HG03095 (cell line): ENCODE data around the gene ENHO.
"Not testable (repeated sequence)": the region's sequence is repeated elsewhere in the genome, so short reads cannot be mapped to it uniquely, and the experiment has no call there.

ENCODE experiments used
- ATAC-seq: cut with Tn5 transposase; IDR thresholded peaks from one replicate; pipeline ENCODE4 v1.9.1; 2021; ENCODE audit warnings: moderate library complexity; ENCODE audit not compliant: unreplicated experiment

ENHO gene

DNA sequence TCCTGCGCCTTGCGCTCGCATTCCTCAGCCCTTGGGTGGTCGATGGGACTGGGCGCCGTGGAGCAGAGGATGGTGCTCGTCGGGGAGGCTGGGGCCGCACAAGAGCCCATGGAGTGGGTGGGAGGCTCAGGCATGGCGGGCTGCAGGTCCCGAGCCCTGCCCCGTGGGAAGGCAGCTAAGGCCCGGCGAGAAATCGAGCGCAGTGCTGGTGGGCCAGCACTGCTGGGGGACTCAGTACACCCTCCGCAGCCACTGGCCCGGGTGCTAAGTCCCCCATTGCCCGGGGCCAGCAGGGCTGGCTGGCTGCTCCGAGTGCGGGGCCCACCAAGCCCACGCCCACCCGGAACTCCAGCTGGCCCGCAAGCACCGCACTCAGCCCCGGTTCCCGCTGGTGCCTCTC lies 40.0 kb downstream of the ENHO start:
- ATAC-seq = not testable (repeated sequence)

DNA sequence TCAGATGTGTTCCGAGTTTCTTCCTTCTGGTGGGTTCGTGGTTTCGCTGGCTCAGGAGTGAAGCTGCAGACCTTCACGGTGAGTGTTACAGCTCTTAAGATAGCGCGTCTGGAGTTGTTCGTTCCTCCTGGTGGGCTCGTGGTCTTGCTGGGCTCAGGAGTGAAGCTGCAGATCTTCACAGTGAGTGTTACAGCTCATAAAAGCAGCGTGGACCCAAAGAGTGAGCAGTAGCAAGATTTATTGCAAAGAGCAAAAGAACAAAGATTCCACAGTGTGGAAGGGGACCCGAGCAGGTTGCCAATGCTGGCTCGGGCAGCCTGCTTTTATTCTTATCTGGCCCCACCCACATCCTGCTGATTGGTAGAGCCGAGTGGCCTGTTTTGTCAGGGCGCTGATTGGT lies 41.2 kb downstream of the ENHO start:
- ATAC-seq = not testable (repeated sequence)

DNA sequence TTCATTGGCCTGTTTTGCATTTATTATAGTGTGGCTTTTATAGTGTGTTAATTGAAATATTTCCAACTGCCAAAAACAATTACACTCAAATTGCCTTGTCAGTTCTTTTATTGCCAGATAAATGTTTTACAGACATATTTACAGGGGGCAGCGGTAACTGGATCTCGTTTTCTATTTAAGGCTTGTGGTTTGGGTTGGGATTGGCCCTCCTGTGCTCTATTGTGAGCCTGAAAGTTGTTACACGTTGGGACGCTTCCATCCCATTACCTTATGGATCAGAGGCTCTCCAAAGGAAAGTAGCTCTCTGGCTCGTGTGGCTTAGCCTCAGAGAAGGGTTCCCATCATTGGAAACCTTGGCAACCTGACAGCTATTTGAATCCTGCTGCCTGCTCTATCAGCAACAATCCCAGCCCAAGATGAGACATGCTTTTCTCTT lies 43.3 kb downstream of the ENHO start:
- ATAC-seq = no peak

DNA sequence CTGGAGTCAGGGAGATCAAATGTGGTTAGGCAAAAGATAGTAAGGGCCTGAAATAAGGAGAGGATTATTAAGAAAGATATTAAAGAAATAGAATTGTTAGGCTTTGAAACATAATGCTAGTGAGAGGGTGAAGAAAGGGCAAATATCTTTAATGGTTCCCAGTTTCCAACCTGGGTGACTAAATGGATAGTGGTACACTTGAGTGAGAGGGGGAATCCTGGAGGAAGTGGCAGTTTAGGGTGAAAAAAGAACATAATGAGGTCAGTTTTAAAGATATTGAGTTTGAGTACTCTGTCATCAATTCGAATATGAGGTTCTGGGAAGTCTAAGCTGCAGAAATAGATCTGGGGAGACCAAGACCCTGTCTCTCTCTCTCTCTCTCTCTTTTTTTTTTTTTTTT lies 45.2 kb downstream of the ENHO start:
- ATAC-seq = no peak

DNA sequence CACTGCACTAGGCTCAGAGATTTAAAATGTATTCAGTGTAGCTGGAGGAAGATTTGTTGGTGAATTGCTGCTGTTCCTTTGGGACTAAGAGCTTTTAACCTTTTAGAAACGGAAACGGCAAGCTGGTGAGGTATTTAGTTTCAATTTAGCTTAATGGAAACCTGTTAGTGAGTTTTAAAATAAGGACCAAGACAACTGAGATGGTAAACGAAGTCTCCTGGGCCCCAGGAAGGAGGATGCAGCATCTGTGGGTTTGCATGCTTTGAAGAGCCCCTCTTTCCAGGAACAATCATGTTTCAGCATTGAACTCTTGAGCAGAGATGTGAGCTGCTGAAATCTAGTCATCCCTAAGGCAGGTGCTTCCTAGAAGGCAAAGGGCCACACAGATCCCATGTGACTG lies 47.7 kb downstream of the ENHO start:
- no peak for ATAC-seq
